ENCODE data around the gene GNB1. TPM values are rescaled to one million over a fixed set of nuclear protein-coding genes. Genes with fewer than 3 reads are reported as not detected.
A peak's percentile ranks its signal among the peaks of the same experiment; 100 is the strongest.
"Not testable (repeated sequence)": the region's sequence is repeated elsewhere in the genome, so short reads cannot be mapped to it uniquely, and the experiment has no call there.

GNB1 gene
- total and polyA plus RNA-seq, 9 donors, result 52.3 to 216 (median 178) TPM

- H3K27ac ChIP-seq (ENCODE audit: low read length), result peak overlapping the region; percentile 89
- peaks cover 3% of the 10 kb centered on the region for H3K36me3 ChIP-seq (ENCODE audit: control insufficient read depth, insufficient read depth, low read length)
- under 1% methylated on average over 88 of the region's 88 CpGs for WGBS (ENCODE audit: insufficient coverage)
- DNase-seq, result peak; percentile 66
- peak overlapping the region; percentile 82 for H3K4me3 ChIP-seq (ENCODE audit: low read length)
- peaks cover 42% of the 10 kb centered on the region for H3K4me1 ChIP-seq (ENCODE audit: control insufficient read depth, insufficient read depth, low read length)
- H3K27me3 ChIP-seq (ENCODE audit: control insufficient read depth, insufficient read depth, low read length), result no peaks in the 10 kb centered on the region
- H3K9me3 ChIP-seq (replicated peaks; ENCODE audit: control insufficient read depth, low read depth, low read length), result no peaks in the 10 kb centered on the region
Measured at GRCh38 chr1:1889847-1890505, 911 bp downstream of the GNB1 start.

- Histone ChIP-seq H3K27me3 (ENCODE audit: control insufficient read depth, insufficient read depth, low read length) (no peaks in the 10 kb centered on the region), H3K9me3 (replicated peaks; ENCODE audit: control insufficient read depth, low read depth, low read length) (no peaks in the 10 kb centered on the region), H3K4me3 (ENCODE audit: low read length) (peak overlapping the region; percentile 82), H3K36me3 (ENCODE audit: control insufficient read depth, insufficient read depth, low read length) (peaks cover 3% of the 10 kb centered on the region), H3K27ac (ENCODE audit: low read length) (peak overlapping the region; percentile 89), H3K4me1 (ENCODE audit: control insufficient read depth, insufficient read depth, low read length) (peaks cover 34% of the 10 kb centered on the region)
- 7% methylated on average over 4 of the region's 9 CpGs for WGBS (ENCODE audit: insufficient coverage)
- DNase-seq, result no peak
Measured at GRCh38 chr1:1889090-1889750, 1.7 kb downstream of the GNB1 start.

GRCh38 chr1:1883890-1884289, 7.0 kb downstream of the GNB1 start:
- 78% methylated on average over 5 of the region's 11 CpGs for WGBS (ENCODE audit: insufficient coverage)

GRCh38 chr1:1883092-1883873, 7.6 kb downstream of the GNB1 start:
- DNase-seq, result no peak
- Histone ChIP-seq H3K4me3 (ENCODE audit: low read length) (no peak overlapping the region), H3K27ac (ENCODE audit: low read length) (no peak overlapping the region), H3K9me3 (replicated peaks; ENCODE audit: control insufficient read depth, low read depth, low read length) (no peaks in the 10 kb centered on the region), H3K27me3 (ENCODE audit: control insufficient read depth, insufficient read depth, low read length) (no peaks in the 10 kb centered on the region), H3K4me1 (ENCODE audit: control insufficient read depth, insufficient read depth, low read length) (peaks cover 17% of the 10 kb centered on the region), H3K36me3 (ENCODE audit: control insufficient read depth, insufficient read depth, low read length) (peaks cover 8% of the 10 kb centered on the region)
- WGBS (ENCODE audit: insufficient coverage), result no CpG with 5 or more reads among the region's 4 CpGs

More at GRCh38 chr1:1883890-1884289, 7.0 kb downstream of the GNB1 start:
- H3K9me3 ChIP-seq (replicated peaks; ENCODE audit: control insufficient read depth, low read depth, low read length); H3K4me3 ChIP-seq (ENCODE audit: low read length); H3K27me3 ChIP-seq (ENCODE audit: control insufficient read depth, insufficient read depth, low read length); DNase-seq; H3K36me3 ChIP-seq (ENCODE audit: control insufficient read depth, insufficient read depth, low read length); H3K27ac ChIP-seq (ENCODE audit: low read length): not testable (repeated sequence)
- peaks cover 19% of the 10 kb centered on the region for H3K4me1 ChIP-seq (ENCODE audit: control insufficient read depth, insufficient read depth, low read length)

GRCh38 chr1:1881727-1882126, 9.2 kb downstream of the GNB1 start:
- Histone ChIP-seq H3K36me3 (ENCODE audit: control insufficient read depth, insufficient read depth, low read length) (peaks cover 8% of the 10 kb centered on the region), H3K4me1 (ENCODE audit: control insufficient read depth, insufficient read depth, low read length) (peaks cover 15% of the 10 kb centered on the region), H3K9me3 (replicated peaks; ENCODE audit: control insufficient read depth, low read depth, low read length) (no peaks in the 10 kb centered on the region), H3K27ac (ENCODE audit: low read length) (no peak overlapping the region), H3K27me3 (ENCODE audit: control insufficient read depth, insufficient read depth, low read length) (no peaks in the 10 kb centered on the region), H3K4me3 (ENCODE audit: low read length) (no peak overlapping the region)
- no peak for DNase-seq
- WGBS (ENCODE audit: insufficient coverage), result 82% methylated on average over 3 of the region's 6 CpGs

- H3K9me3 ChIP-seq (replicated peaks; ENCODE audit: control insufficient read depth, low read depth, low read length), result no peaks in the 10 kb centered on the region
- no peak overlapping the region for H3K4me3 ChIP-seq (ENCODE audit: low read length)
- 61% methylated on average over 8 of the region's 13 CpGs for WGBS (ENCODE audit: insufficient coverage)
- H3K36me3 ChIP-seq (ENCODE audit: control insufficient read depth, insufficient read depth, low read length), result peaks cover 18% of the 10 kb centered on the region
- no peak for DNase-seq
- H3K4me1 ChIP-seq (ENCODE audit: control insufficient read depth, insufficient read depth, low read length), result peaks cover 15% of the 10 kb centered on the region
- H3K27ac ChIP-seq (ENCODE audit: low read length), result no peak overlapping the region
- no peaks in the 10 kb centered on the region for H3K27me3 ChIP-seq (ENCODE audit: control insufficient read depth, insufficient read depth, low read length)
Measured at GRCh38 chr1:1880617-1881312, 10.1 kb downstream of the GNB1 start.

- H3K27ac ChIP-seq (ENCODE audit: low read length), result no peak overlapping the region
- peaks cover 26% of the 10 kb centered on the region for H3K36me3 ChIP-seq (ENCODE audit: control insufficient read depth, insufficient read depth, low read length)
- no peaks in the 10 kb centered on the region for H3K9me3 ChIP-seq (replicated peaks; ENCODE audit: control insufficient read depth, low read depth, low read length)
- no peak for DNase-seq
- WGBS (ENCODE audit: insufficient coverage), result no CpG with 5 or more reads among the region's 5 CpGs
- H3K4me1 ChIP-seq (ENCODE audit: control insufficient read depth, insufficient read depth, low read length), result peaks cover 15% of the 10 kb centered on the region
- no peaks in the 10 kb centered on the region for H3K27me3 ChIP-seq (ENCODE audit: control insufficient read depth, insufficient read depth, low read length)
- no peak overlapping the region for H3K4me3 ChIP-seq (ENCODE audit: low read length)
Measured at GRCh38 chr1:1879942-1880341, 10.9 kb downstream of the GNB1 start.

GRCh38 chr1:1877865-1878436, 12.9 kb downstream of the GNB1 start:
- Histone ChIP-seq H3K27ac (ENCODE audit: low read length) (no peak overlapping the region), H3K36me3 (ENCODE audit: control insufficient read depth, insufficient read depth, low read length) (peaks cover 34% of the 10 kb centered on the region), H3K9me3 (replicated peaks; ENCODE audit: control insufficient read depth, low read depth, low read length) (no peaks in the 10 kb centered on the region), H3K4me3 (ENCODE audit: low read length) (no peak overlapping the region), H3K27me3 (ENCODE audit: control insufficient read depth, insufficient read depth, low read length) (no peaks in the 10 kb centered on the region), H3K4me1 (ENCODE audit: control insufficient read depth, insufficient read depth, low read length) (peaks cover 23% of the 10 kb centered on the region)
- 71% methylated on average over 4 of the region's 5 CpGs for WGBS (ENCODE audit: insufficient coverage)
- DNase-seq, result no peak

GRCh38 chr1:1876335-1876930, 14.5 kb downstream of the GNB1 start:
- Histone ChIP-seq H3K4me3 (ENCODE audit: low read length) (no peak overlapping the region), H3K36me3 (ENCODE audit: control insufficient read depth, insufficient read depth, low read length) (peaks cover 44% of the 10 kb centered on the region), H3K9me3 (replicated peaks; ENCODE audit: control insufficient read depth, low read depth, low read length) (no peaks in the 10 kb centered on the region), H3K27ac (ENCODE audit: low read length) (no peak overlapping the region), H3K27me3 (ENCODE audit: control insufficient read depth, insufficient read depth, low read length) (no peaks in the 10 kb centered on the region), H3K4me1 (ENCODE audit: control insufficient read depth, insufficient read depth, low read length) (peaks cover 17% of the 10 kb centered on the region)
- DNase-seq, result no peak
- 83% methylated on average over 1 of the region's 11 CpGs for WGBS (ENCODE audit: insufficient coverage)
